ENCODE measurements around the gene UVRAG.

Gene UVRAG

DNA sequence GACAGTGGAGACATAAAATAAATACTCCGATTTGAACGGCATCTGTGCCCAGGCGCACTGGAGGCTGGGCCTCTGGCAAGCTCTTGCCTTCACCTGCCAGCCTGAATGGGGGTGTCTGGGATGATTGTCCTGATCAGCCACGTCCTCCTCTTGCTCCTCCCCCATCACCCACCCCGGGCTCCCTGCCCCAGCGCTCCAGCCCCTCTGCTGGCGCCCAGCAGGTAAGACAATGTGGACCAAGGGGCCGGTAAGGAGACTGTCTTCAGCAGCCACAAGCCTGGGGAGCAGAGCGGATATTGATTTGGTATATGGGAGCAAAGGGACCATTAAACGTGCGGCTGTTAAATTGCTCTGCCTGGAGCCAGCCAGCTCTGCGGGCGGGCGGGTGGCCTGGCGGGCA is 366.4 kb downstream of the UVRAG start:
- DNase-seq, result no peak

DNA sequence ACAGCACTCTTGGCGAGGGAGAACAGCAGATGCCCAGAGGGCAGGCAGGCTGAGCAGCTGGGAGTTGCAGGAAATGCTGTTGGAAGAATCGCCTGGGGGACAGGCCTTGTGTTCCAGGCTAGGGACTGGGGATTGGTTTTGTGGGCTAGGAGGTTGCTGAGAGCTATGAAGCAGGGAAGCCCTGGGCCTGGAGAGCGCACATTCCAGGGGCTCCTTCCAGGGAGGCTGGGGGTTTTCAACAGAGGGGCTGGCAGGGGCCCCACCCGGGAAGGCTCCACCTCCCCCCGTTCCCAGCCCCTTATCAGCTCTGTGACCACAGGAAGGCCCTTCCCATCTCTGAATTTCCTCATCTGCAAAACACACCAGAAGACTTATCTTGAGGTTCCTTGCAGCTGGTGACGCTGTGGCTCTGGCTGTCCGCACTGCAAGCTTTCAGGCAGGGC is 369.6 kb downstream of the UVRAG start:
- DNase-seq, result no peak

- DNase-seq, result no peak
These were observed 370.5 kb downstream of the UVRAG start for GRCh38 chr11:76185511-76185910.

DNA sequence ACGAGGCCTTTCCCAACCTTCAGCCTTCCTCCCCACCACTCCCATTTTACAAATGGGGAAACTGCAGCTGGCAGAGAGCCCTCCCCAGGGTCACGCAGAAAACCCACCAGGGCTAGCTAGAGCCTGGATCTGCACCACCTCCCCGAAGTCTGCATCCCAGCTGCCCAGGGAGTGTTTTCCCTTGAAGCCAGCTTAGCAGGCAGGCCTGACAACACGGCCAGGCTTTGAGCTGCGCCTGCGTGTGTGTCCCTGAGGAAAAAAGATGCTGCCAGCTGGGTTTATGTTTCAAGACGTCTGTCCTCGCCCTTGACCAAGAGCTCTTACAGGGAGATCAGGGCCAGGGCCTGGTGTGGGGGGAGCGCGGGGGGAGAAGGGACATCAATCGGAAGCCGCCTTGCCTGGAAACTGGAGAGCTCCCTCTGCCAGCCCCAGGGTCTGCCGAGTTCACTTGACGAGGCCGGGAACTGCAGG is 371.0 kb downstream of the UVRAG start:
- no peak for DNase-seq

DNA sequence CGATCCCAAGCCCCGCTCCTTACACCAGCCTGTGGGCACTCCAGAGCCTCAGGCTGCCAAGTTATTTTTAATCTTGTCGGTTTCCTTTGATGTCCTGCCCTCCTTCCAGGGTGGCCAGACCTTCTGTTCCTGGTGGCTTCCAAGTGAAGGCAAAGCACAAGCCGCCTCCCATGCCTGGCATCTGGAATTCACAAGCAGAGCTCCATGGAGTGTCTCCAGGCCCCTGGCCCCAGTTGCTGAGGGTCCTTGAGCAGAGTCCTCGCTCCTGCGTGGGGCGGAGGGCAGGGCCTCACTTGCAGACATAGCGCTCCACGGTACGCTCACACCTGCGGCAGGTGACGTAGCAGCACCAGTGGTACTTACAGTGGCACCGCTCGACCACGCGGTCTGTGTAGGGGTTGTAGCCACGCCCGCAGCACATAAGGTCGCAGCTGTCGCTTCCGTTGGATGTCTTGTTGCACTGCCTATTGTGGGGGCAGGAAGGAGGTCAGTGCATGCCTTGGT is 371.8 kb downstream of the UVRAG start:
- DNase-seq, result no peak

- no peak for DNase-seq
These were observed 373.9 kb downstream of the UVRAG start for GRCh38 chr11:76188873-76189272.

DNA sequence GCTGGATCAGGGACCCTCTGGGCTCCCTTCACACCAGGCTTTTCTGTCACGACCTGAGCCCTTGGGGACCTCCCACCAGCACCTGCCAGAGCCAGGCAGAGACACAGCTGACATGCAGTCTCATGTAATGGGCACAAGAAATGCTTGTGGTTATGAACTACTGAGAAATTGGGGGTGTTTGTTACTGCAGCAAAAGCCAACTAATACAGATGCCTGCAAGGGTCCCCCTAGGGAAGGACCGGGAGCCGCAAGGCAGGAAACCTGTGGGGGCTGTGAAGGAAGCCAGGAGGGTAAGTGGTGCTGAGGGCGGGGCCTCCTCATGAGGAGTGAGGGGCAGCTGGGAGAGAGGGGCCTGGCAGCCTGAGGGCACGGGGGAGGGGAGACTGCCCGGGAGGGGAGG is 374.7 kb downstream of the UVRAG start:
- no peak for DNase-seq

DNA sequence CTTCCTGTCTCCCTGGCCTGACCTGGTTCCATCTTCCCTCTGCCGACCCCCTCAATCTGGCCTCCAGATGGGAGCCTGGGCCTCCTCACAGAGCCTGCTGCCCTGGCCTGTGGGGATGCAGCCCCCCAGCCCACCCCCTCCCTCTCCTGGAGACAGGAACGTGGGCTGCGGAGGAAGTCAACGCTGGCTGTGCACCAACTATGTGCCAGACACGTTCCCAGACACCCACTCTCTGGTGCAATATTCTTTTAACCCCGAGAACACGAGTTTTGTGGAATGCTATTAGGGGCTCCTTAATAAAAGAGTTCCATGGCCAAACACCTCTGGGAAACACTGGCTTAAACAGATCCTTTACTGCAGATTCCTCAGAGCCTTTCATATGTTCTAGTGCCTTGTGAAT is 375.4 kb downstream of the UVRAG start:
- no peak for DNase-seq
